ENCODE measurements around the gene PYY. TPM values are rescaled to one million over a fixed set of nuclear protein-coding genes. Genes with fewer than 3 reads are reported as not detected.

The PYY gene
- total RNA-seq, 6 donors from 2014 or later: 0.60 TPM; not detected in 5

GRCh38 chr17:43920500-43921095 is 33.1 kb downstream of the PYY start:
- ATAC-seq (ENCODE audit: low FRiP score in 2 of 2) (no peak), DNase-seq (no peak)
- Histone ChIP-seq H3K27me3 (no peaks in the 10 kb centered on the region), H3K27ac (no peak overlapping the region), H3K36me3 (no peaks in the 10 kb centered on the region), H3K9me3 (no peaks in the 10 kb centered on the region), H3K4me1 (peaks cover 0 to 13% (median 7%) of the 10 kb centered on the region in 4 donors), H3K4me3 (no peak overlapping the region)
- no peak for TF ChIP-seq POLR2AphosphoS5 (IDR thresholded peaks at IDR 0.05)
- no peak for TF ChIP-seq POLR2A (IDR thresholded peaks at IDR 0.05)
- TF ChIP-seq EP300 (IDR thresholded peaks at IDR 0.05): no peak
- TF ChIP-seq CTCF (IDR thresholded peaks at IDR 0.05): no peak
- WGBS, 2 donors: 81 to 82% methylated on average over 10 of the region's 10 CpGs

GRCh38 chr17:43918026-43918389 is 35.7 kb downstream of the PYY start:
- ATAC-seq (ENCODE audit: low FRiP score in 2 of 2) (no peak), DNase-seq (peak in 1 of 2 donors; percentile 66)
- no peak for TF ChIP-seq CTCF (IDR thresholded peaks at IDR 0.05)
- no peak for TF ChIP-seq EP300 (IDR thresholded peaks at IDR 0.05)
- TF ChIP-seq POLR2AphosphoS5 (IDR thresholded peaks at IDR 0.05): no peak
- no peak for TF ChIP-seq POLR2A (IDR thresholded peaks at IDR 0.05)
- Histone ChIP-seq H3K27me3 (no peaks in the 10 kb centered on the region), H3K4me3 (peak overlapping the region in 3 of 4 donors; percentile 32 to 48 (median 46)), H3K9me3 (no peaks in the 10 kb centered on the region), H3K27ac (no peak overlapping the region), H3K4me1 (peaks cover 0 to 13% (median 7%) of the 10 kb centered on the region in 4 donors), H3K36me3 (no peaks in the 10 kb centered on the region)
- WGBS, 2 donors: 52 to 77% methylated on average over 11 to 13 of the region's 13 CpGs

- Histone ChIP-seq H3K27ac (no peak overlapping the region), H3K36me3 (no peaks in the 10 kb centered on the region), H3K4me1 (peaks cover 0 to 13% (median 7%) of the 10 kb centered on the region in 4 donors), H3K9me3 (no peaks in the 10 kb centered on the region), H3K27me3 (no peaks in the 10 kb centered on the region), H3K4me3 (peak overlapping the region in 3 of 4 donors; percentile 32 to 48 (median 46))
- peak; percentile 35 to 88 for DNase-seq
- TF ChIP-seq CTCF (IDR thresholded peaks at IDR 0.05): peak in 3 of 6 experiments; percentile 43 to 47 (median 45)
- TF ChIP-seq POLR2A (IDR thresholded peaks at IDR 0.05): no peak
- WGBS, 2 donors: 16 to 19% methylated on average over 20 to 38 of the region's 43 CpGs
- peak in 1 of 2 donors; percentile 82 for ATAC-seq (ENCODE audit: low FRiP score in 2 of 2)
Measured at GRCh38 chr17:43917348-43918025, 36.3 kb downstream of the PYY start.

- no peaks in the 10 kb centered on the region for H3K27me3 ChIP-seq
- no peak overlapping the region for H3K27ac ChIP-seq
Measured at GRCh38 chr17:43917016-43917347, 36.8 kb downstream of the PYY start.

More at GRCh38 chr17:43917016-43917347, 36.8 kb downstream of the PYY start:
- TF ChIP-seq POLR2AphosphoS5 (IDR thresholded peaks at IDR 0.05) (no peak), POLR2A (IDR thresholded peaks at IDR 0.05) (no peak), CTCF (IDR thresholded peaks at IDR 0.05) (no peak), EP300 (IDR thresholded peaks at IDR 0.05) (no peak)
- no peak for DNase-seq
- peak overlapping the region in 3 of 4 donors; percentile 32 to 48 (median 46) for H3K4me3 ChIP-seq
- H3K9me3 ChIP-seq: no peaks in the 10 kb centered on the region
- 61 to 70% methylated on average over 8 of the region's 8 CpGs for WGBS, 2 donors
- no peaks in the 10 kb centered on the region for H3K36me3 ChIP-seq
- H3K4me1 ChIP-seq: peaks cover 0 to 13% (median 7%) of the 10 kb centered on the region in 4 donors
- ATAC-seq (ENCODE audit: low FRiP score in 2 of 2): peak in 1 of 2 donors; percentile 35

All from upper lobe of left lung (tissue), 6 donors.